HEK293 (cell line): ENCODE measurements around the gene ZNF486.
"Not testable (repeated sequence)": the region's sequence is repeated elsewhere in the genome, so short reads cannot be mapped to it uniquely, and the experiment has no call there.

Experiments
- CTCF ChIP-seq: fragments of 450-650 bp; formaldehyde crosslinking; IDR thresholded peaks from 2 replicates; pipeline ENCODE4 v1.5.1; 2016; ENCODE audit warnings: missing biosample characterization, missing genetic modification characterization
- INSM2 ChIP-seq: fragments of 450-650 bp; formaldehyde crosslinking; IDR thresholded peaks from 2 replicates; pipeline ENCODE4 v1.5.1; 2016; ENCODE audit warnings: missing biosample characterization, missing genetic modification characterization
- KLF16 ChIP-seq: fragments of 450-650 bp; formaldehyde crosslinking; IDR thresholded peaks from 2 replicates; pipeline ENCODE4 v1.5.1; 2017; ENCODE audit warnings: missing biosample characterization, missing genetic modification characterization
- RBAK ChIP-seq: fragments of 450-650 bp; formaldehyde crosslinking; IDR thresholded peaks from 2 replicates; pipeline ENCODE4 v1.5.1; 2016; ENCODE audit warnings: missing biosample characterization, missing genetic modification characterization
- REST ChIP-seq: fragments of 450-650 bp; formaldehyde crosslinking; IDR thresholded peaks from 2 replicates; pipeline ENCODE4 v1.5.1; 2016; ENCODE audit warnings: missing biosample characterization, missing genetic modification characterization
- SP2 ChIP-seq: fragments of 450-650 bp; formaldehyde crosslinking; IDR thresholded peaks from 2 replicates; pipeline ENCODE4 v1.5.1; 2016; ENCODE audit warnings: missing biosample characterization, missing genetic modification characterization
- YY1 ChIP-seq: fragments of 450-650 bp; formaldehyde crosslinking; IDR thresholded peaks from 2 replicates; pipeline ENCODE4 v1.5.1; 2018; ENCODE audit warnings: missing biosample characterization, missing genetic modification characterization
- ZBTB6 ChIP-seq: fragments of 450-650 bp; formaldehyde crosslinking; IDR thresholded peaks from 2 replicates; pipeline ENCODE4 v1.5.1; 2017; ENCODE audit warnings: missing biosample characterization, missing genetic modification characterization
- ZNF350 ChIP-seq: fragments of 450-650 bp; formaldehyde crosslinking; IDR thresholded peaks from 2 replicates; pipeline ENCODE4 v1.5.0; 2017; ENCODE audit warnings: missing biosample characterization, mild to moderate bottlenecking, missing genetic modification characterization
- ZNF501 ChIP-seq: fragments of 450-650 bp; formaldehyde crosslinking; IDR thresholded peaks from 2 replicates; pipeline ENCODE4 v1.5.1; 2016; ENCODE audit warnings: missing biosample characterization, missing genetic modification characterization
- ZNF580 ChIP-seq: fragments of 450-650 bp; formaldehyde crosslinking; IDR thresholded peaks from 2 replicates; pipeline ENCODE4 v1.5.1; 2016; ENCODE audit warnings: missing biosample characterization, missing genetic modification characterization
- ZNF596 ChIP-seq: fragments of 450-650 bp; IDR thresholded peaks from 2 replicates; pipeline ENCODE4 v1.5.0; 2018; ENCODE audit warnings: missing biosample characterization, mild to moderate bottlenecking, missing genetic modification characterization, moderate library complexity
- ZNF621 ChIP-seq: fragments of 450-650 bp; formaldehyde crosslinking; IDR thresholded peaks from 2 replicates; pipeline ENCODE4 v1.5.1; 2017; ENCODE audit warnings: missing biosample characterization, missing genetic modification characterization
- ZNF777 ChIP-seq: fragments of 450-650 bp; formaldehyde crosslinking; IDR thresholded peaks from 2 replicates; pipeline ENCODE4 v1.5.1; 2017; ENCODE audit warnings: missing biosample characterization, missing genetic modification characterization, borderline replicate concordance

- TF ChIP-seq ZBTB6 (tag by site-specific recombination); ZNF777; CTCF (tag by site-specific recombination); INSM2 (tag by site-specific recombination); KLF16 (tag by site-specific recombination); ZNF596; ZNF621 (tag by site-specific recombination); YY1 (tag by site-specific recombination); RBAK (tag by site-specific recombination); ZNF580 (tag by site-specific recombination); REST (tag by site-specific recombination); ZNF350 (tag by site-specific recombination); SP2 (tag by site-specific recombination); ZNF501 (tag by site-specific recombination): not testable (repeated sequence)
Observed at GRCh38 chr19:20248258-20248657, 81.2 kb downstream of the ZNF486 start.
